Measurements from ENCODE around the gene CHRM5.
"Not testable (repeated sequence)": the region's sequence is repeated elsewhere in the genome, so short reads cannot be mapped to it uniquely, and the experiment has no call there.

CHRM5 gene

DNA sequence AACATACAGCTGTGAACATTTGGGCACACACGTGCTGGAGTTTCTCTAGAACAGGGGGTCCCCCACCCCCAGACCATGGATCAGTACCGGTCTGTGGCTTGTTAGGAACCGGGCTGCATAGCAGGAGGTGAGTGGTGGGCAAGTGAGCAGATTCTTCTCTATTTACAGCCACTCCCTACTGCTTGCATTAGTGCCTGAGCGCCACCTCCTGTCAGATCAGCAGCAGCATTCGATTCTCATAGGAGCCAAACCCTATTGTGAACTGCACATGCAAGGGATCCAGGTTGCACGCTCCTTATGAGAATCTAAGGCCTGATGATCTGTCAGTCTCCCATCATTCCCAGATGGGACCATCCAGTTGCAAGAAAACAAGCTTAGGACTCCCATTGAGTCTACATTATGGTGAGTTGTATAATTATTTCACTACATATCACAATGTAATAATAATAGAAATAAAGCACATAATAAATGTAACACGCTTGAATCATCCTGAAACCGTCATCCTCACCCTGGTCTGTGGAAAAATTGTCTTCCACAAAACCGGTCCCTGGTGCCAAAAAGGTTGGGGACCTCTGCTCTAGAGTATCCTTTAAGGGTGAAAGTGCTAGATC is 25.8 kb downstream of the CHRM5 start:
- DNase-seq, result no peak

DNA sequence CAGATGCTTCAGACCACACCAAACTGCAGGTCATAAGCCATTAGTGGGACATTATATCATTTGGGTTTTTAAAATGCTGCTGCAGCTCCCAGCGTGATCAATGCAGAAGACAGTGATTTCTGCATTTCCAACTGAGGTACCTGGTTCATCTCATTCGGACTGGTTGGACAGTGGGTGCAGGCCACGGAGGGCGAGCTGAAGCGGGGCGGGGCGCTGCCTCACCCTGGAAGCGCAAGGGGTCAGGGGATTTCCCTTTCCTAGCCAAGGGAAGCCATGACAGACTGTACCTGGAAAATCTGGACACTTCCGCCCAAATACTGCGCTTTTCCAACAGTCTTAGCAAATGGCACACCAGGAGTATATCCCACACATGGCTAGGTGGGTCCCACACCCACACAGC is 27.4 kb downstream of the CHRM5 start:
- not testable (repeated sequence) for DNase-seq

DNA sequence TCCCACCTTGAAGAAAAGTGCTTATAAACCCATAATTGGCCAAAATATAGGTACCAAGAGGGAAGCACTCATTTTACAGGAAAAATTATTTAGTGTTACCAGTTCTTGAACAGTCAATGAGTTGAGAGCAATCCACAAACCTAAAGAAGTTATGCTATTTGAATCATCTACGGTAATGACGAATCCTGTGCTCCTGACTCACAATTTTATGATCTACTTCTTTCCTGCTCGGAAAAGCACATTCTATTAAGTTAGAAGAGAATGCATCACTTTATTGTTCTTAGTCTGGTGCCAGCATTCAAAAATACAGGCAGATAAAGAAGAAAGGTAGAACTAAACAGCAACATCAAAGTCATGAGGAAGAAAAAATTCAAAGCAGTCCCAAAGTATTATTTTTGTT is 33.2 kb downstream of the CHRM5 start:
- no peak for DNase-seq

- no peak for DNase-seq
These were observed 38.1 kb downstream of the CHRM5 start for GRCh38 chr15:34006381-34006780.

GRCh38 chr15:34009656-34010055 is 41.4 kb downstream of the CHRM5 start:
- DNase-seq, result no peak

DNA sequence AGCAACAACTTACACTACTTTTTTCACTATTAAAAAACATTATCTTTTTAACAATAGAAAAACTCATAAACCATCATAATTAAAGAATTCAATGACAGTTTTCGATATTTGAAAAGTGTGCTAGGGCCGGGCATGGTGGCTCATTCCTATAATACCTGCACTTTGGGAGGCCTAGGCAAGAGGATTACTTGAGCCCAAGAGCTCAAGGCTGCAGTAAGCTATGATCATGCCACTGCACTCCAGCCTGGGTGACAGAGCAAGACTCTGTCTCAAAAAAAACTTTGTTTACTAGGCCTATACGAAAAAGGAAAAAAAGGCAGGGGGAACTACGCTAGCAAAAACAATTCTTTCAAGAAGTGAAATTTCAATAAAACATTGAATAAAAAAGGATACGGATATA is 42.6 kb downstream of the CHRM5 start:
- DNase-seq, result no peak

- DNase-seq, result no peak
These were observed 43.2 kb downstream of the CHRM5 start for GRCh38 chr15:34011481-34011880.

DNA sequence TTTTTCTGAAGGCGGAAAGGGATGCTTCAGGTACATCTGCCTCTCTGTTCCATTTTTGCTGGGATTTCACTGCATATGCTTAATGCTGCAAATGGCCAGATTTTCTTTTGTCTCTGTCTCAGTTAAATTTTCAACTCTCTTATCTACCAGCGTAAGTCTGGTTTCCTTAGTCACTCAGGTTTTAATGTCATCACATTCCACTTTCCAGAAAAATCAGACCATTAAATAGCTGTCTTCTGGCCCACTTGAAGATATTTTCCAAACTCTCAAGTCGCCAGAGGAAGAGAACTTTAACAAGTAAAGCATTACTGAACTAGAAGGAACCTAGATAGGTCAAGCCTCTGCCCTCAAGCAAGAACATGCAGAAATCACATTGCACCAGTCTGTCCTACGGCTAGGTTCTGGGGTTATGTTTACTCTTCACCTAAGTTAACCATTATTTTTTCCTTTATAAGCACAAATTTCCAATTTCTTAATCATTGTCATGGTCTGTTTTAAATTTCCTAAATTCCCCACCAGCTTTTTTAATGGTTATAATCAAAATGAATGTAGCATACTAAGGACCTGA is 44.2 kb downstream of the CHRM5 start:
- DNase-seq, result no peak

- DNase-seq, result no peak
These were observed 45.4 kb downstream of the CHRM5 start for GRCh38 chr15:34013746-34014145.

DNA sequence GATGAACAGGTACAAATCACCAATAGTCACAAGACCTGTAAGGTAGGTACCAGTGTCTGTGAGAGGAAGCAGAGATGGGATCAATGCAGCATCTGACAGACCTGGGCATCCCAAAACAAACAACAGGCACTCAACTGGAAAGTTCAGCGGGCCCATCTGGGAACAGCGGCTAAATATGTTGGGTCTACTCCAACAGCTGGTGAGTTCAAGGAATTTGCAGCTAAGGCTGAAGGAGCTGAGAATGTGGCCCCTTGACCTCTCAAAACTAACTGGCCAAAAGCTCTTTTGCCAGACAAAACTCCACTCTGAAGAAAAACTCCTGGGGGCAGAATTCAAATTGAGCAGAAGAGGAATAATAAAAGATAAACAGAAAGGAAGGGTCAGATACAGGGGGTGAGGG is 46.3 kb downstream of the CHRM5 start:
- DNase-seq, result no peak

DNA sequence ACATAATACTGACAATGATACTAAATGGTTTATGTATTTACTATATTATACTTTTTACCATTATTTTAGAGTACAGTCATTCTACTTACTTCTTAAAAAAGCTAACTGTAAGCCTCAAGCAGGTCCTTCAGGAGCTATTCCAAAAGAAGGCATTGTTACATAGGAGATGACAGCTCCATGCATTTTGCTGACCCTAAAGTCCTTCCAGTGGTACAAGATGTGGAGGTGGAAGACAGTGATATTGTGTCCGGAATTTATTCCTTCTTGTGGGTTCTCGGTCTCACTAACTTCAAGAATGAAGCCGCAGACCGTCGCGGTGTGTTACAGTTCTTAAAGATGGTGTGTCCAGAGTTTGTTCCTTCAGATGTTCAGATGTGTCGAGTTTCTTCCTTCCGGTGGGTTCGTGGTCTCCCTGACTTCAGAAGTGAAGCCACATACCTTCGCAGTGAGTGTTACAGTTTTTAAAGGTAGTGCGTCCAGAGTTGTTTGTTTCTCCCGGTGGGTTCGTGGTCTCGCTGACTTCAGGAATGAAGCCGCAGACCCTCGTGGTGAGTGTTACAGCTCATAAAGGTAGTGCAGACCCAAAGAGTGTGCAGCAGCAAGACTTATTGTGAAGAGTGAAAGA is 49.8 kb downstream of the CHRM5 start:
- peak in 1 of 2 donors; percentile 8 for DNase-seq

DNA sequence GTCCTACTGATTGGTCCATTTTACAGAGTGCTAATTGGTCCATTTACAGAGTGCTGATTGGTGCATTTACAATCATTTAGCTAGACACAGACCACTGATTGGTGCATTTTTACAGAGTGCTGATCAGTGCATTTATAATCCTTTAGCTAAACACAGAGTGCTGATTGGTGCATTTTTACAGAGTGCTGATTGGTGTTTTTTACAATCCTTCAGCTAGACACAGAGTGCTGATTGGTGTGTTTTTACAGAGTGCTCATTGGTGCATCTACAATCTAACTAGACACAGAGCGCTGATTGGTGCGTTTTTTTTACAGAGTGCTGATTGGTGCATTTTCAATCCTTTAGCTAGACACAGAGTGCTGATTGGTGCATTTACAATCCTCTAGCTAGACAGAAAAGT is 50.4 kb downstream of the CHRM5 start:
- DNase-seq, result not testable (repeated sequence)

DNA sequence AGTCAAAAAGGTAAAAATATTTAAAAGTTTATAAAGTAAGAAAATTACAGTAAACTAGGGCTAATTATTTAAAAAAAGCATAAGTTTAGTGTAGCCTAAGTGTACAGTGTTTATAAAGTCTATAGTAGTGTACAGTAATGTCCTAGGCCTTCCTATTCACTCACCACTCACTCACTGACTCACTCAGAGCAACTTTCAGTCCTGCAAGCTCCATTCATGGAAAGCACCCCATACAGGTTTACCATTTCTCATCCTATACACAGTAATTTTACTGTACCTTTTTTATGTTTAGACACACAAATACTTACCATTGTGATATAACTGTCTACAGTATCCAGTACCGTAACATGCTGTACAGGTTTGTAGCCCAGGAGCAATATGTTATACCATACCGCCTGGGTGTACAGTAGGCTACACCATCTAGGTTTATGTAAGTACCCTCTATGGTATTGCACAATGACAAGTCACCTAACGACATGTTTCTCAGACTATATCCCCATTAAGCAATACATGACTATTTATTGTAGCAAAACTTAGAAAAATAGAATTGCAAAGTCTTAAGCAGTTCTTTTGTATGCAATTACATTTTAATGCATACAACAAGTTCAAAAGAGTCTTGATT is 51.2 kb downstream of the CHRM5 start:
- no peak for DNase-seq

DNA sequence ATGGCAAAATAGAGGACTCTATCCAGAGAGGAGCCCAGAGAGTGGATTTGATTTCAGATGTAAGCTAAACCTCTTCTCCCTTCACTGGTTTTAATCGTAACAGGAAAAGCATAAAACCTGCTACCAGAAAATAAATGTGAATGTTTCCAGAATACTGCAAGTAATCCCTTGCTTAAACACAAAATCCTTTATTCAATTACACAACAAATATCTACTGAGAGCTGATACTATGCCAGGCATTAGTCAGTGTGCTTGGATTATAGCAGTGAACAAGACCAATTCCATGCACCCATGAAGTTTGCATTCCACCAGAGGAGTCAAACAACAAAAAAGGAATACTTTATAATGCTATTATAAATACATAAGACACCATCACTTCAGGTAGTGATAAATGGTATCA is 55.6 kb downstream of the CHRM5 start:
- DNase-seq, result no peak

DNA sequence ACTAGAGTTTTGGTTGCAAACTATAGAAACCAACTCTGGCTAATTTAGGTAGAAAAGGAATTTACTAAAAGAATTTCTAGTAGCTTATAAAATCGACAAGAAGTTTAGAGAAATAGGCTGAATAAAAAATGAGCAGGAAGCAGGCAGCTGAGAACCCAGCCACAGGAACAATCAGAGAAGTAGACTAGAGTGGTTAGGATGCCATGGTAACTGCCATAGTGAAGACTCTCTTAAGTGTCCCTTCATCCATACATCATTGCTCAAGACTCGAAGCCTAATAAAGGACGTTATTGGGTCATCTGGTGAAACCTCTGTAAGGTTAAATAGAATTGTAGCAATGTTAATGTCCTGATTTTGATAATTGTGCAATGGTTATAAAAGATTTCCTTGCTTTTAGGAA is 57.0 kb downstream of the CHRM5 start:
- DNase-seq, result no peak

DNA sequence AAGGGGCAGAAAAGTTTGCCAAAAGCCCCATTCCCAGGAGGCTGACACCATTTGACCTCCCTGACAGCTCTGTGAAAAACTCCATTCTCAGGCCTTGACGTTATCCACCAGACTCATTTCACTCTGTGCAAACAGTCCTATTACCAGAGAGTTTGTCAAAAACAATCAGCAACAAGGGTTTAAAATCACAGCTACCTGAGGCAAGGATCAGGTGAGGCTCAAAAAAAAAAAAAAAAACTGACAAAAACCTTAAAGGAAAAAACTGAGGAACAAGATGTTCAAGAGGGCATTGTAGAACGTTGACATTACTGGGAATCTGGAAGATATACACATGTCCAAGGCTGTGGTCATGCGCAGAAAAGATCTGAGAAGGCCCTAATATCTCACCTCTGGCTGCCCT is 59.3 kb downstream of the CHRM5 start:
- DNase-seq, result no peak

DNA sequence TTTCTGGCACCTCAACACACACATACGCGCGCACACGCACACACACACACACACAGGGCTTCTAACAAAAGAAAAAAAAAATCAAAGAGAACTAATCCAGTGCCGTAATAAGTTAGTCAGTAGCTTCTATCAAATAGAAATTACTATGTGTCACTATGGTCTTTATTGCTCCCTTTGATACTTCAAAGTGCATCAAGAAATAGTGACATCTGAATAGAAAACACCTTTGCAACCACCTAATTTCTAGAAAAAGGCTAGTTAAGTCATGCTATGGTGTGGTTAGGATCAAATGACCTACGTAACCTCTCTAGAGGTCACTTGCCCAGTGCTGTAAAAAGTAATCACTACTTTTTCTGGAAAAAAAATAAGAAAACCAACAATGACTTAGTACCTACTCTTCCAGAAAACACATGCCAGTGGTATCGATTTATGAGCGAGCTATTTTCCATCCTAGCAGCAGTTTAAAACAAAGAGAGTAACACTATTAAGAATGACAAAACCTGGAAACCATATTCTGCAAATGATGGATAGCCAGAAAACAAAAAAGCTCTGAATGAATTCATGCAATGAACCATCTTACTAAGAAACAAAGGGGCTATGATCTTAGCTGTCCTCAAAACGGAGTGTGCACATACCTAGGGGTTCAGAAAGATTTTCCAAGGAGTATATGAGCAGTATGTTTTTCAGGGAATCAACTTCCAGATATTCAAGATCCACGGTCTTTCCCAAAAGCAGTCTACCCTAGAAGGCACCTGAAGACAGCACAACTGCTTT is 63.9 kb downstream of the CHRM5 start:
- DNase-seq, result no peak

DNA sequence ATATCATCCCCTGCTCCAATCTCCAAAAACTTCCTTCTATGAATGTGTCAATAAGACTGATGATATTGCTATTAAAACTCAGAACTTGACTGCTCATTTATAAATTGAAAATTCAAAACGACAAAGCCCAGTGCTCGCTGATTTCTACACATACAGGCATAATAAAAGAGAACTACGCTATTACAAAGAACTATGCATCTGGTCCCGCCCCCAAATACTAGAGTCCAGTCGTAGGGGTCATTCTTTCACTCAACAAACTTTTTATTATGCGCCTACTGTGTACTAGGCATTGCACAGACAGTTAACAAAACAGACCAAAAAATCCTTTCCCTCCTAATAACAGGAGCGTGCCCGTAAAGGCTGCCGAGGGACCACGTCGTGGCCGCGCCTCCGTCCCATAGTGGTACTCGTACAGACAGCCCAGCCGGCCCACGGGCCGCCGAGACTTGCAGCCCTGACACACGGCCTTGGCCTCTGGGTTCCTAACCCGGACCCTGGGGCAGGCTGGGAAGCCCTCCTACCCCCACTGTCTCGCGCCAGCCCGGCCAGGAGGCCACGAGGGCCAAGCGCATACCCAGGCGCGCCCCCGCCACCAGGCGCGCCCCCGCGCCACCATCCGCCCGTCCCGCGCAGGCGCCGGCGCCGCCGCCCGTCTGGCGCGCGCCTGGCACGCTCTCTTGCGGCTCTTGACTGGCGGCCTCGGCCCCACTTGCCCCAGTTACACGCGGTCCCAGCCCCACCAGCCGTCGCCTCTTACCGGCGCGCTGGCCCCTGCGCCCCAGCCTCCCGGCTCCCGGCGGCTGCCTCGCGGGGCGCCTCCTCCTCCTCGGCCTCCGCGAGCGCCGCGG is 70.0 kb downstream of the CHRM5 start:
- peak; percentile 72 to 74 for DNase-seq

GRCh38 chr15:34038871-34039789 is 70.8 kb downstream of the CHRM5 start, which contains the start of gene AVEN:
TSS of gene AVEN (minus strand) at chr15:34039204. CDS start at chr15:34039046, 158 bp downstream.
- DNase-seq, result peak; percentile 64 to 68

DNA sequence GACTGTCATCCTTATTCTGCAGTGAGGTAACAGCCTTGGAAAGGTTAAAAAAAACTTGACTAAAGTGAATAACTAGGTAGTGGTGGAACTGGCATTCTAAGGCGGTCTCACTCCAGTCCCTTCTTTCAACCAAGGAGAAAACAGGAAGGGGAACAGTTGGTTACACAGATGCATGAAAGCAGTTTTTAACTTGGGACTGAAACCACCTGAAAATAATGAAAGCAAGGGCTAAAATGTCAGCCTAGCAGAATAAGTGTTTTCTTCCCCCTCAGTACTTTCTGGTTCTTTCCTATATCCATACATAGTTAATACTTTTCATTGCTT is 71.5 kb downstream of the CHRM5 start:
- DNase-seq, result no peak

GRCh38 chr15:34043391-34043790 is 75.1 kb downstream of the CHRM5 start:
- no peak for DNase-seq

All from stimulated activated CD4-positive, alpha-beta T cell treated with anti-CD3 and anti-CD28 coated beads, Interleukin-2, amount 100 ng/mL, for 24 hours (primary cell).